NCI-H146 treated with DMSO at 0.1 percent for 48 hours (cell line): ENCODE results near the gene RAB40C.
A peak's percentile ranks its signal among the peaks of the same experiment; 100 is the strongest.
"Not testable (repeated sequence)": the region's sequence is repeated elsewhere in the genome, so short reads cannot be mapped to it uniquely, and the experiment has no call there.

ENCODE experiments used
- DNase-seq: peaks from one replicate; lab custom pipeline; 2025; ENCODE audit not compliant: unreplicated experiment; lab: John Stamatoyannopoulos, UW

RAB40C gene

GRCh38 chr16:588889-589657 lies 793 bp upstream of the RAB40C start:
- DNase-seq = peak; percentile 96

DNA sequence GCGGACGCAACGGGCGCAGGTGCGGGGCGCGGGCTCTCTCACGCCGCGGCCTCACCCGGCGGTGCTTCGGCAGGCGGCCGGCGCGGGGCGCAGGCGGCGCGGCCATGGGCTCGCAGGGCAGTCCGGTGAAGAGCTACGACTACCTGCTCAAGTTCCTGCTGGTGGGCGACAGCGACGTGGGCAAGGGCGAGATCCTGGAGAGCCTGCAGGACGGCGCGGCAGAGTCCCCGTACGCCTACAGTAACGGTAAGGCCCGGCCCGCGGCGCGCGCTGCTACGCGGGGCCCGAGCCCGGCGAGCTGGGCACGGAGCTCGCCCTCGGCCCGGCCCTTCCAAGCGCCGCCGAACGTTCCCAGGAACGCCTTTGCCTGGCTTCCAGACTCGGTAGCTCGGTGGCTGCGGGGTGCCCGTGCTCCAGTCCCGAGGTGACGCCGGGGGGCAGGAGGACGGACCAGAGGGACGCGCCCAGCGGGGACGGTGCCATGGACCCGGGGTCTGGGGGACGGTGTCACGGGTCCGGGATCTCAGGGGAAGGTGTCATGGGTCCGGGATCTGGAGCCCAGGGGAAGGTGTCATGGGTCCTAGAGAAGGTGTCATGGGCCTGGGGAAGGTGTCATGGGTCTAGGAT lies 435 bp downstream of the RAB40C start:
- DNase-seq = no peak

DNA sequence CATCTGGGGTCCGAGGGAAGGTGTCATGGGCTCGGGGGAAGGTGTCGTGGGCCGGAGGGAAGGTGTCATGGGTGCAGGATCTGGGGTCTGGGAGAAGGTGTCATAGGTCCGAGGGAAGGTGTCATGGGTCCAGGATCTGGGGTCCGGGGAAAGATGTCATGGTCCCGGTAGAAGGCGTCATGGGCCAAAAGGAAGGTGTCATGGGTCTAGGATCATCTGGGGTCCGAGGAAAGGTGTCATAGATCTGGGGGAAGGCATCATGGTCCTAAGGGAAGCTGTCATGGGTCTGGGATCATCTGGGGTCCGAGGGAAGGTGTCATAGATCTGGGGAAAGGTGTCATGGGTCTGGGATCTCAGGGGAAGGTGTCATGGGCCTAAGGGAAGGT lies 942 bp downstream of the RAB40C start:
- no peak for DNase-seq

- DNase-seq = no peak
Measured at GRCh38 chr16:591231-591630, 1.4 kb downstream of the RAB40C start.

DNA sequence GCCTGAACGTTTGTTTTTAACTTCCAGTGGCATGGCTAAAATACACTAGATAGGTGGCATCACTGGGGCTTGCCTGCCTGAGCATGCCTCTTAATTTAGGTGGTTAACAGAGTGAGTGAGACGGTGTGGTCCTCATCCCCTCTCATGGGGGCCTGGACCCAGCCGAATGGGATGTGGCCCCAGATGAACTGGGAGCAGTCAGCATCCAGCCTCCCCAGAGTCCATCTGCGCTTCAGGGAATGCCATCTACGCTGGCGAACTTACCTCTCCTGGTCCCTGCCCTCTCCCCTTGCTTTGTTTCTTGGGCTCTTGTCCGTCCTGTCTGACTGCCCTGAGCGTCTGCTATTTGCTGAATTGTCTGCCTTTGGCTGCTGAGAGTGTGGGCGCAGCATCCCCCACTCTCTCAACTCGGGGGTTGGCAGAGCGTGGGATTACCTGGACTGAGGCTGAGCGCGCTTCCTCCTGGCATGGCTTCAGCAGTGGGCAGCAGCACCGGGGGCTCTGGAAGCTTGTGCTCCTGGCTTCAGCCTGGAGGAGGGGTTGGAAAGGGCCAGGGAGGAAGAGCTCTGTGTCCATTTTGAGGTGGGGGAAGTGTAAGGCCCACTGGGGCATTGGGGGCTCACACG lies 2.1 kb downstream of the RAB40C start:
- no peak for DNase-seq

DNA sequence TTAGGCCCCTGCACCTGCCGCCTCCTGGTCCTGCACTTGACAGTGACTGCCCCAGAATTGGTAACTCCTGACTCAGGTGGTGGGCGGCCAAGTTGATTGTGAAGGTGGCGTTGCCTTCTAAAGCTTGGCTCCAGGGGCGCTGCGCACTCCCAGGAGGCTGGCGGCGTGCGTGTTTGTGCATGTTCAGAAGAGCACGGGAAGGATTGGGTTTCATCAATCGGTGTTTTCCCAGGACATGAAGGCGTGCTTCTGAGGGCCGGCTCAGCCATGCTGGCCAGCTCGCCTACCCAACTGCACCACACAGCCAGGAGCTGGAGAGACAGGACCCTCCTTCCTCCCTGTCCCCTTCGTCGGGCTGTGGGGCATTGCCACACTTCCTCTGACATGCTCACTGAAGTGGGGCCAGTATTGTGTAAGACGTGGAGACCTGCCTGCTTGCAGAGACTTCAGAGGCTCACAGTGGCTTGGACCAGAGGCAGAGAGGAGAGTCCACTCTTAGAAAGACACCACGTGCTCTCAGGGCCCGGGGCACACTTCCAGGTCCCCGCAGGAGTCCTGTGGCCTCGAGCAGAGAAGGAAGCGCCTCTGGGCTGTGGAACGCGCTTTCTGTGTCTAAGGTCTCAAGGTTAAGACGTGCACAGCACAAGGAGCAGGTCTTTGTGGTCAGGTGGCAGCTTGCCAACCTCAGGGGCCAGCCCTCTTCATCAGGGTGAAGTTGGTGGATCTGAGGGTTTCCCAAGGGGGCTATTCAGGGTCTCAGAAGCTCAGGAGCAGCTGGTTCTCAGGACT lies 2.8 kb downstream of the RAB40C start:
- no peak for DNase-seq

- peak; percentile 87 for DNase-seq
Measured at GRCh38 chr16:593406-593805, 3.5 kb downstream of the RAB40C start.

GRCh38 chr16:593807-594206 lies 3.9 kb downstream of the RAB40C start:
- DNase-seq = no peak

DNA sequence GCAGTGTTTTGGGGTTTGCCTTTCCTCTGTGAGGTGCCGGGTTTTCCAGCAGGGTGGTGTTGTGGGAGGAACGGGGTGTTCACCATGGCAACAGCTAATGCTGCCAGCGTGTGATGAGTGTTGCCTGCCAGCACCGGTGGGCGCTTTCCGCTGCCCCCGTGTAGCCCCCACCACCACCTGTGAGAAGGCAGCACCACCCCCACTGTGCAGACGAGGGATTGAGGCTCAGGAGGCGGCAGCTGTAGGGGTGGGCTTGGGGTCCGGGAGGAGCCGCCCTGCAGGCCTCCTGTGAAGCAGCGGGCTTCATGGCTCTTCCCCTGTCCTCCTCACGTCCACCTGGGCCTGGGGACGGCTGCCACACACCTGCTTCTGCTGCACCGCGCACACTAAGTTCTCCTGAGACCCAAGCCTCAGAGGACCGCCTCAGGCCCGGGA lies 5.2 kb downstream of the RAB40C start:
- no peak for DNase-seq

- DNase-seq = no peak
Measured at GRCh38 chr16:595942-596735, 6.3 kb downstream of the RAB40C start.

GRCh38 chr16:596736-597060 lies 6.8 kb downstream of the RAB40C start:
- DNase-seq = no peak

- DNase-seq = not testable (repeated sequence)
Measured at GRCh38 chr16:597655-598054, 7.8 kb downstream of the RAB40C start.

DNA sequence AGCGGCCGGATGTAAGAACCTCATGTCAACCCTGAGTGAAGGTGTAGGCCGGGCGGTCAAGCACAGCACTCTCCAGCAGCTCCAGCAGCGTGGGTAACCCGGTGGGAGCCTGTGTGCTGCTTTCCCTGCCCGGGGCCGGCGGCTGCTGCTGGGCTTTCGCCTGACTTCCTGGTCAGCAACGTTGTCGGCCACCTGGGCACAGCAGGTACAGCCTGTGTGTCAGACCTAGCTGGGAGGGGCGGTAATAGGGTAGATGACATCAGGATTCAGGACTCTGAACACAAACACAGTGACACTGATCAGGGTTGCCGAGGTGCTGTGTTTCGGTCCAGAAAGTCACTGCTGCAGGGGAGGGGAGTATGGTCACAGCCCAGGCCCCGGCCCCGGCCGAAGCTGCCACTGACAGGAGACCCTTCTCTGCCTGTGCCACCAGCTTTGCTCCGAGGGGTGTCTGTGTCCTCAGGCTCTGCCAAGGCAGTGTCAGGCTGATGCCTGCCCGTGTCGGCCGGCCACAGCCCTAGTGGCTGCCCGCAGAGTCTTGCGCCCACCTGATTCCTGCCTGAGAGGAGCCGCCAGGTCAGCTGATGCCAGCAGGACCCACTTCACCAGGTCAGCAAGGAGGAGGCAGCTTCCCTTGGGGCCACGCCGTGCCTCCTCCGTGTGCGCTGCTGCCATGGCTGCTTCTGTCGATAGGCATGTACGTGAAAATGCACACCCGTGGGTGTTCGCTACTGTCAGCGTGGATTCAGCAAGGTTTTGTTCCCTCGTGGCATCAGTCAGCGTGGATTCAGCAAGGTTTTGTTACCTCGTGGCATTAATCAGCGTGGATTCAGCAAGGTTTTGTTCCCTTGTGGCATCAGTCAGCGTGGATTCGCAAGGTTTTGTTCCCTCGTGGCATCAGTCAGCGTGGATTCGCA lies 9.2 kb downstream of the RAB40C start:
- DNase-seq = no peak

GRCh38 chr16:600781-601180 lies 10.9 kb downstream of the RAB40C start:
- DNase-seq = no peak

GRCh38 chr16:603933-604332 lies 14.1 kb downstream of the RAB40C start:
- DNase-seq = no peak

DNA sequence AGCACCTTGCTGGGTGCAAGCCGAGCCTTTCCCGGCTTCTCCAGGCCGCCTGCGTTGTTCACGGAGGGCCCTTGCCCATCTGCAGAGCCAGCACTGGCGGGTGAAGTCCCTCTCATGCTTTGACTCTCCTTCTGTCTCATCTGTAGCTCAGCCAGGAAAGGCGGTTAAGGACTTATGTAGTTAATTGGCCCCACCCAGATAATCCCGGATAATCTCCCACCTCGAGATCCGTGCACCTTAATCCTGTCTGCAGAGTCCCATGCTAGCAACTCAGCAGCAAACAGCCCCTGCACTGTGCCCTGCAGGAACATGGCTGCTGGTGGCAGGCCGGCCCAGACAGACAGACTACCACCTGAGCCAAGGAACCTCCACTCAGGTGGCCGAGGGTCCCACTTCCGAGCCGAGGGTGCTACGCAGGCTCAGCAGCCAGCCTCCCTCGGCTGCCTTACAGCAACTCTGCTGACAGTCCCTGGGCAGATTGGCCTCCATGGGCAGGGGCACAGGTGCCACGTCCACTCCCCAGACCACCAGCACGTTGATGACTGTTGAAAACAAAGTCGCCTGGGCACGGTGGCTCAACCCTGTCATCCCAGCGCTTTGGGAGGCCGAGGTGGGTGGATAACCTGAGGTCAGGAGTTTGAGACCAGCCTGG lies 16.9 kb downstream of the RAB40C start:
- no peak for DNase-seq

- DNase-seq = peak; percentile 82
Measured at GRCh38 chr16:608019-608418, 18.2 kb downstream of the RAB40C start.

GRCh38 chr16:609316-609715 lies 19.4 kb downstream of the RAB40C start:
- no peak for DNase-seq

DNA sequence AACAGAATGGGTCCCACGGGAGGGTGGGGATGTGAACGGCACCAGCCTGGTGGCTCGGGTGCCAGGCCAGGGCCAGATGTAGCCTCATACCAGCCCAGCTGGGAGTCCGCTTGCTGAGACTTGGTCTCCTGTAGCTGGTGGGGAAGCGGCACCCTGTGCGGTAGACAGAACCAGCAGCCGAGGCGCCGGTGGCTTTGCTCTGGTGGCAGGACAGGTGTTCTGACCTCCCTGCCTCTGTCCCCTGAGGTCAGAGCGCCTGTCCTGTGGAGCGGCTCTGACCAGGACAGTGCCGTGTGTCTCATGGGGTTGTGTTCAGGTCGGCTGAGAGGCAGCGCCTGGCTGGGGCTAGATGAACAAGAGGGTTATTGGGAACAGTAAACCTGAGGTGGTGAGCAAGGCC lies 20.1 kb downstream of the RAB40C start:
- DNase-seq = no peak
